SK-N-MC (cell line): Measurements from ENCODE around the gene XPOT.

Source experiments
- EZH2 ChIP-seq: fragments of 200-600 bp; sonication (generic); IDR thresholded peaks from one replicate; pipeline ENCODE4 v1.6.1; 2017; ENCODE audit warnings: antibody characterized with exemption
- POLR2AphosphoS5 ChIP-seq: IDR thresholded peaks from 2 replicates; pipeline ENCODE4 v1.6.1; 2012; ENCODE audit warnings: mild to moderate bottlenecking, low read depth, low read length, borderline replicate concordance

DNA sequence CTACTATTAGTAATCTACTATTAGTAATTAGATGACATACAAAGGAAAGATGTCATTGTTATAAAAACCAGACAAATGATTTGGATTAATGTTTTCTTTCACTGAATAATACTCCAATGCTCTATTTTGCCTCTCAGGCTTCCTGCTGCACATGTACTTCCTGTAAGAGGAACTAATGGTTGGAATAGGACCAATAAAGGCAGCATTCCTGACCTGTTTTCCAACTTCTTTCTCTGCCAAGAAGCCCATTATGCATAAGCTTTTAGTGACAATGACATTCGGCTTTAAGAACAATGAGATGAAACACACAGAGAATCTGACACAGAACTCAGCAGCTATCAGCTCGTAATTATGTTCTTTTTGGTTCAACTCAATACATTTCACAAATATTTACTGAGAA is 8.5 kb upstream of the XPOT start:
- TF ChIP-seq EZH2 (no peak), POLR2AphosphoS5 (no peak)
